Endothelial cell of hepatic sinusoid (primary cell): ENCODE measurements around the gene ALPK3.

Experiments used
- in situ Hi-C: cut with HindIII; loops from 2 replicates; pipeline ENCODE4 v1.10.0; 2017; ENCODE audit warnings: low sequenced_read_pairs

Gene ALPK3

GRCh38 chr15:84910928-84911623 is 93.9 kb downstream of the ALPK3 start:
- in situ Hi-C loops = loop anchor here (5.0 kb wide), 1 partner anchor 79 kb away; no protein-coding TSS in a partner anchor

GRCh38 chr15:84911879-84912660 is 94.9 kb downstream of the ALPK3 start:
- in situ Hi-C loops = loop anchor here (5.0 kb wide), 1 partner anchor 80 kb away; no protein-coding TSS in a partner anchor

GRCh38 chr15:84913360-84913723 is 96.2 kb downstream of the ALPK3 start:
- in situ Hi-C loops = loop anchor here (5.0 kb wide), 1 partner anchor 81 kb away; no protein-coding TSS in a partner anchor

GRCh38 chr15:84914351-84914750 is 97.2 kb downstream of the ALPK3 start:
- in situ Hi-C loops = loop anchor here (5.0 kb wide), 1 partner anchor 82 kb away; no protein-coding TSS in a partner anchor

- in situ Hi-C loops = loop anchor here (5.0 kb wide), 1 partner anchor 83 kb away; no protein-coding TSS in a partner anchor
Observed at GRCh38 chr15:84914909-84915605, 97.9 kb downstream of the ALPK3 start.

- in situ Hi-C loops = no loop called here
Observed at GRCh38 chr15:84915606-84915958, 98.4 kb downstream of the ALPK3 start.

GRCh38 chr15:84917452-84917851 is 100.3 kb downstream of the ALPK3 start:
- in situ Hi-C loops = no loop called here

- in situ Hi-C loops = no loop called here
Observed at GRCh38 chr15:84919106-84919667, 102.0 kb downstream of the ALPK3 start.

GRCh38 chr15:84921121-84921520 is 104.0 kb downstream of the ALPK3 start:
- in situ Hi-C loops = no loop called here

- in situ Hi-C loops = no loop called here
Observed at GRCh38 chr15:84922530-84922929, 105.4 kb downstream of the ALPK3 start.
